ENCODE results near the gene MICAL2.

The MICAL2 gene

DNA sequence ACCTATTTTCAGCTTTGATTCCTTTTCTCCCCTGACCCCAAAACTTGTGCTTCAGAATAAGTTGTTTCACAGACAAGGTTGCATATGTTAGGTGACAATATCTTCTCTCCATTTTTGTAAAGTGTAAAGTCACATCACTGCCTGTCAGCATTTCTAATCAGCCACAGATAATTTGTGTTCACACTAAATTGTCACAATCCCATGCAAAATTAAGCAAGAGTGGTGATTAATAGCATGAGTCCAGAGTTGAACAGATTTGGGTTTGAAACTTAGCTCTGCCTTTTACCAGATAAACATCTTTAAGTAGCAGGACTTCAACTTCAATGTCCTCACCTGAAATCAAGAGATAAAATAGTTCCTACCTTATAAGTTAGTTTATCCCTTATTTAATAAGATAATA, 80.1 kb downstream of the MICAL2 start:
- no peak for DNase-seq

DNA sequence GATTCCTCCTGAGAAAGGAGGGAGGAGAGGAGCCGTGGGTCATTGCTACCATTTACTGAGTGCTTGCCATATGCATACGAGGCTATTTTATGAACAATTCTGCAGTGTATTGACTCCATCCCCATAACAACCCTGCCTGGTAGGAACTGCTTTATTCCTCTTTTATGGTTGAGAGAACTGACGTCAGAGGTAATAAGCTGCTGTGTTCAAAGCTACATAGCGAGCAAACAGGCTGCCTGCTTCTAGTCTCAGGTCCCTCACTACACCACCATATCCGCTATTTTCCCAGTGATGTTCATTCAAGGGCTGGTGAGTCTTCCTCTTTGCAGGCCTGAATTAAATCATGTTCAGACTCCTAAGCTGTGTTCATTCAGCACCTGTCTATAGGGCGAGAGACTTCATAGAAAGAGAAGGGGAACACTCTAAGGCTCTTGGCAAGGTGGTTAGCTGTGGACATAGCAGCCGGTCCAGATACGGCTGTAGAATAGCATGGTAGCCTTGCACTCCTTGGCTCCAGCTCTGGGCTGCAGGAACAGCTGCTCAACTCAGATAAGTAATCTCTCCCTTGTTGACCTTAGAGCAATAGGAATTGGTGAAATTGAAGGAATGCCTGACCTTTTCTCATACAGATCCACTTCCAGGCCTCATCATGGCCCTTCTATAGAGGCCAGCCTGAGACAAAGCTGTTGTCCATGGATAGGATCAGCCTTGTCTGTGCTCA, 82.6 kb downstream of the MICAL2 start:
- no peak for DNase-seq

GRCh38 chr11:12193515-12194336, 83.3 kb downstream of the MICAL2 start:
- DNase-seq: no peak

GRCh38 chr11:12195768-12196167, 85.4 kb downstream of the MICAL2 start:
- DNase-seq: no peak

- DNase-seq: no peak
Measured at GRCh38 chr11:12196308-12196707, 85.9 kb downstream of the MICAL2 start.

GRCh38 chr11:12196872-12197271, 86.5 kb downstream of the MICAL2 start:
- peak; percentile 63 for DNase-seq

GRCh38 chr11:12198251-12199222, 88.1 kb downstream of the MICAL2 start:
- DNase-seq: no peak

- DNase-seq: no peak
Measured at GRCh38 chr11:12199231-12199948, 89.0 kb downstream of the MICAL2 start.

DNA sequence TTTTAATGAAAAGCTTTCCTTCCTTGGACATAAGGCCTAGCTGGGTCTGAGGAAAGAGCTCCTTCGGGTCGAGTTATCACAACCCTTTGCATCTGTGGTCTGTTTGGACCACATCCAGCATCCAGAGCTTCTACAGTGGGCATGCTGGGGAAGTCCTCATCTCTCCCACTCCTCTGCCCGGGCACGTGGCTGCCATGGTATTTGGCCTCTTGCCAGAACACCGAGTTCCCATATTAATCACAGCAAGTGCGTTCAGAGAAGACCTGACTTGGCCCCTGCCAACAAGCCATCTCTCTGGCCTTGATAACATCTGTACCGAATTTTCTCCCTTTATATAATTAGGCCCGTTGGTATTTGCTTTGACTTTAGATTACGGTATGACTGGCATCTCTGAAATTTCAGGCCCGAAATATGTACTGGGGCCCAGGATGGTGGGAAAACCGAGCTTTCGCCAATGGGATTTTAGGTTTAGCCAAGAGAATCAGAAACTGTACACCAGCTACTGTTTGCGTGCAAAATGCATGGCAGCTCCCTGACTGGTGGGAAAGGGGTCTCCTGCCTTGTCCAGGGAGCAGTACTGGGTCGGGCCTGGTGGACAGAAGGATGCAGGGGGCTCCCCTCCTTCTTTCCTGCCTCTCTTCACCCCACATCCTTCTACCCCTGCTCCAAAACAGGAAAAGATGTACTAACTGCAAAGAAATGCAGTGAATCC, 90.0 kb downstream of the MICAL2 start:
- DNase-seq: peak; percentile 96

- peak; percentile 99 for DNase-seq
Measured at GRCh38 chr11:12200991-12201985, 90.9 kb downstream of the MICAL2 start.

DNA sequence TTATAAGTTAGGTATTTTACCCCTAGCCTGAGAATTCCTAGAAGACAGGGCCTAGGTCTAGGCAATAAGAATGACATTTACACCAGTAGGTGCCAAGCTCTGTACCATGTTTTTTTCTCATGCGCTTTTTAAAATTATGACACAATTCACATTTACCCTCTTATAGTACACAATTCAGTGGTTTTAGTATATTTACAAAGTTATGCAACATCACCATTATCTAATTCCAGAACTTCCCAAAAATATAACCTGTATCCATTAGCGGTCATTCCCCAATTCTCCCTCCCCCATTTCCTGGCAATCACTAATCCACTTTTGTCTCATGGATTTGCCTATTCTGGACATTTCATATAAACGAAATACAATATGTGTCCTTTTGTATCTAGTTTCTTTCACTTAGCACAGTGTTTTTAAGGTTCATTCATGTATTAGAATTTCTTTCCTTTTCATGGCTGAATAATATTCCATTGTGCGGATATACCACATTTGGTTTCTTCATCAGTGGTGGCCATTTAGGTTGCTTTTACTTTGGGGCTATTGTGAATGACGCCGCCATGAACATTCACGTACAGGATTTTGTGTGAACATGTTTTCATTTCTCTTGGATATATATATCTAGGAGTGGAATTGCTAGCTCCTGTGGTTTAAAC, 92.4 kb downstream of the MICAL2 start:
- no peak for DNase-seq

DNA sequence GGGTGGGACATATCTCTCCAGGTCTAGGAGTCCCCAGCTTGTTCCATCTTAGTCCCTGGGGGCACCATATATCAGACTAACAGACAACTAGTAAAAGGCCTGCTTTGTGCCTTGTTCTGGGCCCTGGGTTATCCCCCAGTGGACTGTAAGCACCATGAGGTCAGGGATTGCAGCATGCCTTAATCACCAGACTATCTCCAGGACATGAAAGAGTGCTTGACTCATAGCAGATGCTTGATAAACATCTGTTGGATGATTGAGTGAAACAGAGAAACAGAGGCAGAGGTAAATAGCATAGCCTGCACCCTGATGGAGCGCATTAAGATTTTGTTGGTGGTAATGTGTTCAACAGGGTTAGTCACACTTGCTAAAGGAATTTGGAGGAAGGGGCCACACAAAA, 94.1 kb downstream of the MICAL2 start:
- DNase-seq: no peak

GRCh38 chr11:12205330-12205729, 94.9 kb downstream of the MICAL2 start:
- DNase-seq: peak; percentile 83

GRCh38 chr11:12206529-12206928, 96.1 kb downstream of the MICAL2 start:
- DNase-seq: peak; percentile 75

DNA sequence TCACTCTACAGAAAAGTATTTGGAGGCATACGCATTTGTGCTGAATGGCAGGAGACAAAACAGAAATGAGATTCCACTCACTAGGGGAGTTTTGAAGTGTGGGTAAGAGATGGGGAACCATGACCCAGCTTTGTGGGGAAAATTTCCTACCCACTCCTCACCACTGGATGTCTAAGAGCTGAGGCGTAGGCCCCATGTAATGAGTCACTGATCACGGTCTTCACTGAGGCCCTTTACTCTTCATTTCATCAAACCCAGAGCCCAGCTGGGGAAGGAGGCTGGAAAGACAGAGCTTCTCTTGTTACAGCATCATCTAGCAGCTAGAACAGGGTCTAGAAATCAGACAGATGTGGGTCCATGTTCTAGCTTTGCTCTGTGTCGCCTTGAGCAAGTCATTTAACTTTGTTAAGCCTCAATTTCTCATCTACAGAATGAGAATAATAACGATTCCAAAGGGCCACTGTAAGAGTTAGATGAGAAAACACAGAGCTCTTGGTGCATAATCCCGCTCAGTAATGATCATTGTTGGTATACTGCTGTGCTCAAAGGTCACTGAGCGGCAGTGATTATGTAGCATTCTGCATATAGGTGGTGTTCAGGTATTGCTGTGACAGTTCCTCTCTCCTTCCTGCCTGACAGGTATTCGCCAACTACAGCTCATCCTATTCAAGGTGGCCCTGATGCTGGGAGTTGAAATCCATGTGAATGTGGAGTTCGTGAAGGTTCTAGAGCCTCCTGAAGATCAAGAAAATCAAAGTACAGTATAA, 97.2 kb downstream of the MICAL2 start:
- DNase-seq: peak; percentile 95

DNA sequence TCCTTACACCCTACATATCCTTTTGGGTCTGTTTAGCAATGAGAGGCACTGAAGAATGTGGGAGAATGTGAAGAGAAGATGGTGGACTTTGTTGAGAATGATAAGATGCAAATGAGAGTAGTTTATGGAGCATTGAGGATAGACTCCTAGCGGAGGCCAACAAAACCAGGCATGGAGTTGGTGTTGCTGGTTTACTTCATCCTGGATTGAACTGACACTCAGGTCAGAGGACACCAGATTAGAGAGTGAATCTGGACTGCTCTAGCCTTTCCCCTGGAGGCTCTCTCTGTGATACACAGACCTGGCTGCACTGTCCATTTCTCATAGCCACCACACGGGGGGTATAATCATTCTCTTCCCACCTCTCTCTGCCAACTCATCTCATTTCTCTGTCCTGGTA, 98.7 kb downstream of the MICAL2 start:
- no peak for DNase-seq

- no peak for DNase-seq
Measured at GRCh38 chr11:12210200-12210599, 99.8 kb downstream of the MICAL2 start.

GRCh38 chr11:12211331-12212065, 101.1 kb downstream of the MICAL2 start:
- DNase-seq: no peak
